Cardiac muscle cell (in vitro differentiated cells and primary cell): Measurements from ENCODE around the gene TRAF3IP1. TPM values are rescaled to one million over a fixed set of nuclear protein-coding genes. Genes with fewer than 3 reads are reported as not detected.
"Not testable (repeated sequence)": the region's sequence is repeated elsewhere in the genome, so short reads cannot be mapped to it uniquely, and the experiment has no call there.

Source experiments
- DNase-seq, 2 donors: peaks; one replicate each; pipeline versions ENCODE4 v3.0.0 to v3.0.0-alpha.2; 2010 to 2017; ENCODE audit warnings: low read depth in 1 of 2, low spot score in 1 of 2
- H3K27ac ChIP-seq: fragments of 200-600 bp; sonication (generic); 2 replicates; pipeline ENCODE4 v1.5.1; 2016
- H3K27me3 ChIP-seq: fragments of 200-600 bp; sonication (generic); 2 replicates; pipeline ENCODE4 v1.6.0; 2016; ENCODE audit warnings: control low read depth
- H3K36me3 ChIP-seq: fragments of 200-600 bp; sonication (generic); 2 replicates; pipeline ENCODE4 v1.5.1; 2016; ENCODE audit warnings: control low read depth
- H3K4me1 ChIP-seq: fragments of 200-600 bp; sonication (generic); 2 replicates; pipeline ENCODE4 v1.8.1; 2017; ENCODE audit warnings: low read depth, mild to moderate bottlenecking, mixed run types
- H3K4me3 ChIP-seq: fragments of 200-600 bp; sonication (generic); 2 replicates; pipeline ENCODE4 v1.5.1; 2016; ENCODE audit warnings: mild to moderate bottlenecking
- H3K9me3 ChIP-seq: fragments of 200-600 bp; sonication (generic); 2 replicates; pipeline ENCODE4 v1.5.1; 2017; ENCODE audit warnings: low read depth, mild to moderate bottlenecking, control low read depth
- polyA plus RNA-seq: library from polyadenylated mRNA; unstranded; fragments of >200 nt; fragmentation: Nextera tagmentation; extraction: Ambion mirVana; gene quantifications from 2 replicates; pipeline ENCODE4 v1.2.1, GENCODE V29; 2016
- total RNA-seq: library from RNA; depleted of rRNA; stranded (reverse); fragments of >200 nt; gene quantifications from 2 replicates; pipeline ENCODE4 v1.2.3, GENCODE V29; 2016
- TF ChIP-seq, protein P1 (sequence below): IDR thresholded peaks from 2 replicates; pipeline ENCODE4 v1.5.1; 2012; ENCODE audit warnings: low read depth, mild to moderate bottlenecking, low read length

The TRAF3IP1 gene
- total and polyA plus RNA-seq, 2 experiments from 2014 or later, result 8.3 to 12.1 TPM

DNA sequence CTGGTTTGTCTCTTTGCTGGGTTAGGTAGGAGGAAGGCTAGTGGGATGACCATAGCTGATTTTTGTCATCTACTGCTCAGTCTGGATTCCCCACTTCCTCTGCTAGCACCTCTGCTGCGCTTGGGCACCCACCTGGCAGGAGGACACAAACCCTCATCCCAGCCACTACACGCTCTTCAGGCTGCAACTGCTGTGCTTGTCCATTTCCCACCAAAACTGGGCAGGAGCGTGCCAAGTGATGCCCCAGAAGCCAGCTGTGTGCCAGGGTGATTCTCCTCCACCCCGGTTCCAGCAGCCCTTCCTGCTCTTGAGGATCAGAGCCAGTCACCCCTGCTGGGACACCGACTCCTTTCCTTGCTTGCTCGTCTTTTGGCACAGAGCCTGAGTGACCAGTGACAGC is 16.2 kb upstream of the TRAF3IP1 start:
- TF ChIP-seq, protein P1, sequence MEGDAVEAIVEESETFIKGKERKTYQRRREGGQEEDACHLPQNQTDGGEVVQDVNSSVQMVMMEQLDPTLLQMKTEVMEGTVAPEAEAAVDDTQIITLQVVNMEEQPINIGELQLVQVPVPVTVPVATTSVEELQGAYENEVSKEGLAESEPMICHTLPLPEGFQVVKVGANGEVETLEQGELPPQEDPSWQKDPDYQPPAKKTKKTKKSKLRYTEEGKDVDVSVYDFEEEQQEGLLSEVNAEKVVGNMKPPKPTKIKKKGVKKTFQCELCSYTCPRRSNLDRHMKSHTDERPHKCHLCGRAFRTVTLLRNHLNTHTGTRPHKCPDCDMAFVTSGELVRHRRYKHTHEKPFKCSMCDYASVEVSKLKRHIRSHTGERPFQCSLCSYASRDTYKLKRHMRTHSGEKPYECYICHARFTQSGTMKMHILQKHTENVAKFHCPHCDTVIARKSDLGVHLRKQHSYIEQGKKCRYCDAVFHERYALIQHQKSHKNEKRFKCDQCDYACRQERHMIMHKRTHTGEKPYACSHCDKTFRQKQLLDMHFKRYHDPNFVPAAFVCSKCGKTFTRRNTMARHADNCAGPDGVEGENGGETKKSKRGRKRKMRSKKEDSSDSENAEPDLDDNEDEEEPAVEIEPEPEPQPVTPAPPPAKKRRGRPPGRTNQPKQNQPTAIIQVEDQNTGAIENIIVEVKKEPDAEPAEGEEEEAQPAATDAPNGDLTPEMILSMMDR, result no peak
- Histone ChIP-seq H3K9me3 (no peaks in the 10 kb centered on the region), H3K4me3 (no peak overlapping the region), H3K36me3 (no peaks in the 10 kb centered on the region), H3K4me1 (no peaks in the 10 kb centered on the region), H3K27me3 (no peaks in the 10 kb centered on the region), H3K27ac (no peak overlapping the region)
- DNase-seq, result no peak

GRCh38 chr2:238305092-238305862 is 15.0 kb upstream of the TRAF3IP1 start:
- Histone ChIP-seq H3K4me3 (no peak overlapping the region), H3K4me1 (no peaks in the 10 kb centered on the region), H3K9me3 (no peaks in the 10 kb centered on the region), H3K36me3 (no peaks in the 10 kb centered on the region), H3K27me3 (no peaks in the 10 kb centered on the region), H3K27ac (no peak overlapping the region)
- DNase-seq, result no peak
- TF ChIP-seq, protein P1, result peak; percentile 11

- no peak overlapping the region for H3K27ac ChIP-seq
- DNase-seq, result no peak
- H3K4me1 ChIP-seq, result no peaks in the 10 kb centered on the region
- H3K9me3 ChIP-seq, result no peaks in the 10 kb centered on the region
- TF ChIP-seq, protein P1, result no peak
- no peaks in the 10 kb centered on the region for H3K27me3 ChIP-seq
- H3K36me3 ChIP-seq, result no peaks in the 10 kb centered on the region
- no peak overlapping the region for H3K4me3 ChIP-seq
Observed at GRCh38 chr2:238305965-238306671, 14.2 kb upstream of the TRAF3IP1 start.

GRCh38 chr2:238306672-238306998 is 13.7 kb upstream of the TRAF3IP1 start:
- Histone ChIP-seq H3K27ac (no peak overlapping the region), H3K4me3 (no peak overlapping the region), H3K4me1 (no peaks in the 10 kb centered on the region), H3K27me3 (no peaks in the 10 kb centered on the region), H3K9me3 (no peaks in the 10 kb centered on the region), H3K36me3 (no peaks in the 10 kb centered on the region)
- no peak for DNase-seq
- TF ChIP-seq, protein P1, result no peak

DNA sequence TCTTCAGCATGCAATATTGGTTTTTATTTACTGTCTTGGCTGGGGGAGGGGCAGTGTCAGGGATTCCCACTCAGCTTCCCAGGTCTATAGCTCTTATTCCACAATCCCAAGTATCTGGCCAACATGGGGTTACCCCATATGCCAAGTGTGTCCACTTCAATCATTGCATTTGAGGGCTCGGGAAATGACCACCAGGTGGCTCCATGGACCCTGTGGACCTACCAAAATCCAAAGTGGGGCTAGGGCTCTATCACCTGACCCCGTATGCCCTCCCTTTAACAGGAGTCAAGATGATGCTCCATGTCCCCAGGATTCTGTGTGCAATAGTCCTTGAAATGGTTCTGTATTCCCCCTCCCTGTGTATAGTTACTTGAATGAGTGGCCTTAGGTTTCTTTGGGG is 12.1 kb upstream of the TRAF3IP1 start:
- Histone ChIP-seq H3K9me3 (no peaks in the 10 kb centered on the region), H3K36me3 (no peaks in the 10 kb centered on the region), H3K4me1 (no peaks in the 10 kb centered on the region), H3K4me3 (no peak overlapping the region), H3K27me3 (no peaks in the 10 kb centered on the region), H3K27ac (no peak overlapping the region)
- no peak for DNase-seq
- TF ChIP-seq, protein P1, result no peak

DNA sequence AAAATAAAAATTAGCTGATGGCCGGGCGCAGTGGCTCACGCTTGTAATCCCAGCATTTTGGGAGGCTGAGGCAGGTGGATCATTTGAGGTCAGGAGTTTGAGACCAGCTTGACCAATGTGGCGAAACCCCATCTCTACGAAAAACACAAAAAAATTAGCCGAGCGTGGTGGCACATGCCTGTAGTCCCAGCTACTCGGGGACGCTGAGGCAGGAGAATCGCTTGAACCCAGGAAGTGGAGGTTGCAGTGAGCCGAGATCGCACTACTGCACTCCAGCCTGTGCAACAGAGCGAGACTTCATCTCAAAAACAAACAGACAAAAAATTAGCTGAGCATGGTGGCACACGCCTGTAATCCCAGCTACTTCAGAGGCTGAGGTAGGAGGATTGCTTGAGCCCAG is 9.6 kb upstream of the TRAF3IP1 start:
- not testable (repeated sequence) for H3K9me3 ChIP-seq, H3K4me3 ChIP-seq, H3K36me3 ChIP-seq, DNase-seq, H3K27ac ChIP-seq, H3K27me3 ChIP-seq, H3K4me1 ChIP-seq
